SK-N-MC (cell line): ENCODE results near the gene EHD2.

Experiments used
- EZH2 ChIP-seq: fragments of 200-600 bp; sonication (generic); IDR thresholded peaks from one replicate; pipeline ENCODE4 v1.6.1; 2017; ENCODE audit warnings: antibody characterized with exemption
- FOXP2 ChIP-seq: optimal IDR thresholded peaks from 2 replicates; pipeline ENCODE3; 2011; ENCODE audit warnings: mild to moderate bottlenecking, moderate library complexity; ENCODE audit not compliant: insufficient read depth; ENCODE audit errors: extremely low read length, control extremely low read depth
- POLR2AphosphoS5 ChIP-seq: IDR thresholded peaks from 2 replicates; pipeline ENCODE4 v1.6.1; 2012; ENCODE audit warnings: mild to moderate bottlenecking, low read depth, low read length, borderline replicate concordance

DNA sequence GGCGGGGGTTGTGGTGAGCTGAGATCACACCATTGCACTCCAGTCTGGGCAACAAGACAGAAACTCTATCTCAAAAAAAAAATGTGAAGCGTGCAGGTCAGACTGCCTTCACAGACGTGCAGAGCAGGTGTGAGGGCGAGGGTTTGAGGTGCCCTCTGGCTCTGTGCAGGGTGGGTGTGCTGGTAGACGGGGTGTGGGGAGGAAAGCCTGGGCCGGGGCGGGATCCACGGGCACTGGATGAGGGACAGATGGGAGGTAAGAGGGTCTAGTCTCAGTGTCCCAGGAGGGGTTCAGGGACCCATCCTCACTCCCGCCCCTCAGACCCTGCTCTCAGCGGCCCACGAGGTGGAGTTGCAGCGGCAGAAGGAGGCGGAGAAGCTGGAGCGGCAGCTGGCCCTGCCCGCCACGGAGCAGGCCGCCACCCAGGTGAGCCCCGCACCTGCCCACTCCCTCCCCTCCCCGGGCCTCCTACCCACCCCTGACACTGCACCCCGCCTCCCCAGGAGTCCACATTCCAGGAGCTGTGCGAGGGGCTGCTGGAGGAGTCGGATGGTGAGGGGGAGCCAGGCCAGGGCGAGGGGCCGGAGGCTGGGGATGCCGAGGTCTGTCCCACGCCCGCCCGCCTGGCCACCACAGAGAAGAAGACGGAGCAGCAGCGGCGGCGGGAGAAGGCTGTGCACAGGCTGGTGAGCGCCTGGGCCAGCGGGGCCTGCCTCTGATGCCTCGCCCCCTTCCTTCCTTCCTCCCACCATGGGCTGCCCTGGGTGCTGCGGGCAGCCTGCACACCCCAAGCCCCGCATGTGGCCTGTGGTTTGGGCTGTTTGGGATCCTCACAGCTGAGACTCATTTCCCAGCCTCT lies 41.2 kb downstream of the EHD2 start:
- no peak for TF ChIP-seq POLR2AphosphoS5
- TF ChIP-seq EZH2: no peak
- TF ChIP-seq FOXP2: no peak
